H4 (cell line): ENCODE results near the gene CBL. TPM values are rescaled to one million over a fixed set of nuclear protein-coding genes. Genes with fewer than 3 reads are reported as not detected.

Experiments
- DNase-seq: peaks from one replicate; pipeline ENCODE4 v3.0.0-alpha.2; 2015; ENCODE audit warnings: low spot score
- total RNA-seq: library from RNA; depleted of rRNA; stranded (reverse); fragments of >200 nt; shearing (Covaris generic); gene quantifications from 2 replicates; pipeline ENCODE4 v1.2.3, GENCODE V29; 2014

Gene CBL
- total RNA-seq, 1 experiment from 2014 or later: 11.0 TPM

DNA sequence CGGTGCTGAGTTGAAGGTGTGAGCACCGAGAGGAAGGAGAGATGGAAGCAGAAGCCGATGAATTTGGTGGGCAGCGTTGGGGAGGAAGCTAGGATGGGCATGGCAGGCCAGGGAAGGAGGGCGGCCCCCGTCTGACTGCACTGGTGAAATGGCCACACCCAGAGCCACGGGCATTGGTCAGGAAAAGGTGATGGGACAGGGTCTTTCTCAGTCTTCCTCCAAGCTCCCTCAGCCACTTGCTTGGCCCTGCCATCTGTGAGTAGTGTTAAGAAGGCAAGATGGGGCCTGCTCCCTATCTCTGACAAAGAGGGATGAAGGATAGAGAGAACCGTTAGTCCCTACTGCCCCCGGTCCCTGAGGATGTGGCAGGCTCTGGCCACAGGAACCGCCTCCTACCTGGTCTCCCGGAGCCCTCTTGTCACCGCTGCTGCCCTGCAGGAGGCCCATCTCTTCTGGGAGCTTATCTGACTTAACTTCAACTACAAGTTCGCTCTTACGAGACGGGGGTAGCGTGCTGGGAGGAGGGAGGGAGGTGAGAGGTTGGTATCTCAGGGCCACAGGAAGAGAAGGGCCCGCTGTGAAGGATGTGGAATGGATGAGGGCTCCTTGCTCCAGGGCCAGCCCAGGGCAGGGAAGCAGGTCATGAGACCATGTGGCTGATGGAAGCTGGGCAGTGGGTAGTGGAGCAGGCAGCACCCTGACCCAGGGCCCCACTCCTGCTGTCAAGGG is 104.0 kb downstream of the CBL start:
- no peak for DNase-seq

DNA sequence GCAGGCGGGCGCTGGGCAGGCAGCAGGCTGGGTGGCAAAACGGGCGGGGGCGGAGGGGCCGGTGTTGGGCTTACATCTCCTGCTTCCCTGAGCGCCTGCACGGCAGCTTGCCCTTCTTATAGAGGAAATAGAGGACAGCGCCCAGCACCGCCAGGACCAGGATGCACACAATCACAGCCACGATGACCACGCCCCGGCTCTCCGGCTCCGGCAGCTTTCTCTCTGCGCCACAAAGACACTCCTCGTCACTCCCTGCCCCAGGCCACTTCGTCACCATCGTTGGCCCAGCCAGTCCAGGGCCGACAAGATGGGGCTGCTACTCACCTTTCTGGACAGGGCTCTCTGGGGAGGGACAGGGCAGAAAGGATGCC is 104.5 kb downstream of the CBL start:
- no peak for DNase-seq

DNA sequence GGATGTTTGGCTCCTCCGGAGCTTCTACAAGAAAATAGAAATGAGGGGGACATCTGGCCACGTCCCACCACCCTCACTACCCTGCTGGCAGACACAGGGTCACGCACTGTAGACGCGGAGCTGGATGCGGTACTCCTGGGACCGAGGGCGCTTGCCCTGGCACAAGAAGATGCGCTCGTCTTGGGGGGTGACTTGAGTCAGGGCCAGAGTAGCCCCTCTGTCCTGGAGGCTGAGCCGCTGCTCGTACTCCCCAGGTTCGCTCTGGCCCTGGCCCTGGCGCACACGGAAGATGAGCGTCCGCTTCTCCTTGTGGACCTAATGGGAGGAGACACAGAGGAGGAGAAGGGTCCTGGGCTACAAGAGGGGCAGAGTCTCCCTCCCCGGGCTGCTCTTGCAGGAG is 108.6 kb downstream of the CBL start:
- DNase-seq: no peak

DNA sequence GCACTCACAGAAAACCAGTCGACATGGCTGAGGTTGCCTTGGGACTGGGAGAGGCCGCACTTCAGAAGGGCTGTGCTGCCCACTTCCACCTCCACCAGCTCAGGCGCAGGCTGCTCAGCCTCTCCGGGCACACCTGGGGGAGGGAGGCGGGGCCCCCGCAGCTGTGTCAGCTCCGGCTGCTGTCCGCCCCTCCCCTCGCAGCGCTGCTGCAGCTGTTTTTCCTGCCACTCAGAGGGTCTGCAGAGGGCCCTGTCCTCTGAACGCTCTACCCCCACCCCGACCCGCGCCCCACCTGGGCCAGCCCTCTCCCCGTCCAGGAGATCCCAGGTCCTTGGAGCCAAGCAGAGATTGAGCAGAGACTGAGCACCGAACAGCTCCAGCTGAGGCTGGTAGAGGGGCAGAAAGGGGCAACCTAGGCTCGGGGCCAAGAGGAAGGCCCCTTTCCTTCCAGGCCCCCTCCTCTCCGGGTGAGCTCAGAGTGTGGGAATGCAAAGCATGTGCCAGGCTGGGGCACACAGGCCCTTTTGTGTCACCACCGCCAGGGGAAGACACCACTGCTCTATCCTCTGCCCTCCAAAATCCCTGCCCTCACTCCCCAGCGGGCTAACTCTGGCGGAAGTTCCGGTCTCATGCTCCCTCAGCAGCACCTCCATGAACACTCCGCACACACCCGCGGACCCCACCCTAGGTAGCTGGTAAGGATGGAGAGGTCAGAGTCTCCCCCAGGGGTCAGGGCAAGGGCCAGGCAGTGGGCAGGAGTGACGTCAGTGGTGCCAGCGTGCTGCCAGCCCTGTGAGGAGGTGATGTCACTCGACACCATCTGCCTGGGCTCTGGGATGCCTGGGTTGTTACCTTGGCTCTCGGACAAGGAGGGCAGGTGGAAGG is 109.2 kb downstream of the CBL start:
- DNase-seq: peak; percentile 44

- DNase-seq: peak; percentile 62
Measured at GRCh38 chr11:119316016-119316728, 110.0 kb downstream of the CBL start.

DNA sequence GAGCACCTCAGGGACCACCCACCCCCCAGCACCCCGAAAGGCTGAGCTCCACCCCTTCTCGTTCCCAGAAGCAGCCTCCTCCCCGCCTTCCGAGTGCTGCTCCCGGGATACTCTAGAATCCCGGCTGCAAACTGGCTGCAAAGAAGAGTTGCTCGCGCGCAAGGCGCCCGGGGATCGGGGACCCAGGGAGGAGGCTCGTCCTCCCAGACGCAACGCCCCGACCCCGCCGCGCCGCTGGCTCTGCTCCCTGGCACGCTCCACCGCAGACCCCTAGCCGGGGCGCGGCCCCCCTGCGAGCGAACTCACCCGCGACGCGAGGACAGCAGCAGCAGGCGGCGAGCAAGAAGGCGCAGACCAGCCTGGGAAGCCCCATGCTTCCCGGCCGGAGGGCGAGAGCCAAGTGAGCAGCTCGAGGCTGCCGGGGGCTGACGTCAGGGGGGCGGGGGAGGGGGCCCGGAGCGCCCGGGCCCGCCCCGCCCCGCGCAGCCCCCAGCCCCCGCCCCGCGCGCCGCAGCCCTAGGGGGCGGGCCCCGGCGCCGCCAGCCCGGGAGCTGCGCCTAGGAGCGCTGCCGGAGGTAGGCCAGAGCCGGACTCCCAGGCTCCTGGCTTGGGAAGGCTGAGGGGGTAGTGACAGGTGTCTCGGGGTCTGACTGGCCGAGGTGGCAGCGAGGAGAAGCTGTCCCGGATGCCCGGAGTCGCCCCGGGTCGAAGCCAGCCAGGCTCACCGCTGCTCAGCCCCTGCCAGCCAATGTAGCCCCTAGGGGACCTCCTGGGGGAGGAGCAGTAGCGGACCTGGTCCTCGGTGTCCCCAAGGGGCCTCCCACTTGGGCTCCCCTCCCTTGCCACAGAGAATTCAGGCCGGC is 110.8 kb downstream of the CBL start, which contains the start of gene MCAM:
Gene MCAM, minus strand, starts transcription at position 402 of the 863 bp plus-strand sequence. Its CDS starts 29 bp downstream, at position 373.
- DNase-seq: no peak

DNA sequence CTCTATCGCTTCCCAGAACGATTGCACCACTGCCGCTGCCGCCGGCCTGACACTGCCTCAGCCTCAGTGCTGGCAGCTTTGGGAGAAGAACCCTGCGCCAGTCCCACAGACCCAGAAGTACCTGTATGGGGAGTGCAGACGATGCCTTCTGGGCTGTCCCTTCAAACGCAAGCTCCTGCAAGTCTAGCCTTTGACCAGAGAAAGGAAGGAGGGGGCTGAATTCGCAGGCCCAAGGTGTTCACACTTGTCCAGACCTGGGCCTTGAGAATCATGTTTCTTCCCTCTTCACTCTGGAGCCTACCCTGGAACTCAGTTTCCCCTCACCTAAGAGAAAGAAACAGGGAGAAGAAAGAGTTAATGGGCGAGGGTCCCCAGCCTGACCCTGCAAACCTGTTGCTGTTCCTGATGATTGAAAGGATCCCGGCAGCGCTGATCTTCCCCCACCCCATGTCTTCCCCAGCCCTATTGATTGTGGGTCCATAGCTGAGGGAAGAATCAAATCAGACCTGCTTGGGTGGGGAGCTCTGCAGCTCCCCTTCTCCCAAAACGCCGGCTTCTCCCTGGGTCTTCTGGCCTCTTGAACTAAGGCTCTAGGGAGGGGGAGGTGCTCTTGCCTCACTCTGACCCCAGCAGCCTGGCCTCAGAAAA is 111.6 kb downstream of the CBL start:
- no peak for DNase-seq

GRCh38 chr11:119318240-119319135 is 112.3 kb downstream of the CBL start:
- DNase-seq: peak; percentile 69

DNA sequence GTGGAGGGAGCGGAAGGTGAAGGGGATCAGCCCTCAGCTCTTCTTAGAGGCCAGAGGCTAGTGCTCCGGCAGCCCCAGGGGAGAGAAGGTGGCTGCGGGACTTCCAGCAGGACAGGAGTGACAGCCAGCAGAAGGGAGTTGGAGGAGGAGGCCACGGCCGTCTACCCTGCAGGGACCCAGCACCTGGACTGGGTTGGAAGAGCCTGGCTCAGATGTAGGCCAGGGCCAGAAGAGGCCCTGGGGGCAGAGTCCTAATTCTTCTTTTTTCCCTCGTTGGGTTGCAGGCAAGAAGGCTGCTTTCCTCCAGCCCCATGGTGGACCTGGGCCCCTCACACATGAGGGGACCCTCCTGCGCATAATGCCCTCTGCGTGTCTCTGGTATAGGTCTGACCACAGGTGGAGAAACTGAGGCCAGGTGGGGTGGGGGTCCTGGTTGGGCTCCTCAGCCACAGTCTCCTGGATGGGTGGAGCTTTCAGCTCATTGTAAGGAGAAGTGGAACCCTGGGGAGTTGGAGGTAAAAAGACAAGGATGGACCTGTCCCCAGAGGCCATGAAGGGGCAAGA is 113.1 kb downstream of the CBL start:
- DNase-seq: no peak

DNA sequence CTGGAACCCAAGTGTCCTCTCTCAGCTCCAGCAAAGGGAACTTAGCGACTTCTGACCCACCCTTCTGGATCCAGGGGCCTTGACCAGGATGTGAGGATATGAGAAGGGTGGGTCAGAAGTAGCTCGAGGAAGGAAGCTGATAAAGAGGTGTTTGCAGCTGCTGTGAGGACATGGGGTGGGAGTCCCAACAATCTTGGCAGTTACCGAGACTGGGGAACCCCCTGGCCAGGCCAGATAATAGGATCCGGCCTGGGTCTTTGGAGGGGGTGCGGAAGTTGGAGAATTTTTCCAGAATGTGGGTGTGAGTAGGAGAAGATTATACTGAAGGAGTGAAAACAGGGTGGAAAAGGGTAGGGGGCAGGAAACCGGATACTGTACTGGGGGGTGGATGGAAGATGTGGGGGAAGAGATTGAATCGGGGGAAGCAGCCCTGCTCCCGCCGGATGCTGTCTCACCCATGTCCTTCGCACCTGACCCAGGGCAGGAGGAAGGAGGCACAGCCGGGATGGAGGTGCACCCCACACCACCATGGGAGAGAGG is 113.6 kb downstream of the CBL start:
- DNase-seq: no peak

- no peak for DNase-seq
Measured at GRCh38 chr11:119320240-119320775, 114.2 kb downstream of the CBL start.

DNA sequence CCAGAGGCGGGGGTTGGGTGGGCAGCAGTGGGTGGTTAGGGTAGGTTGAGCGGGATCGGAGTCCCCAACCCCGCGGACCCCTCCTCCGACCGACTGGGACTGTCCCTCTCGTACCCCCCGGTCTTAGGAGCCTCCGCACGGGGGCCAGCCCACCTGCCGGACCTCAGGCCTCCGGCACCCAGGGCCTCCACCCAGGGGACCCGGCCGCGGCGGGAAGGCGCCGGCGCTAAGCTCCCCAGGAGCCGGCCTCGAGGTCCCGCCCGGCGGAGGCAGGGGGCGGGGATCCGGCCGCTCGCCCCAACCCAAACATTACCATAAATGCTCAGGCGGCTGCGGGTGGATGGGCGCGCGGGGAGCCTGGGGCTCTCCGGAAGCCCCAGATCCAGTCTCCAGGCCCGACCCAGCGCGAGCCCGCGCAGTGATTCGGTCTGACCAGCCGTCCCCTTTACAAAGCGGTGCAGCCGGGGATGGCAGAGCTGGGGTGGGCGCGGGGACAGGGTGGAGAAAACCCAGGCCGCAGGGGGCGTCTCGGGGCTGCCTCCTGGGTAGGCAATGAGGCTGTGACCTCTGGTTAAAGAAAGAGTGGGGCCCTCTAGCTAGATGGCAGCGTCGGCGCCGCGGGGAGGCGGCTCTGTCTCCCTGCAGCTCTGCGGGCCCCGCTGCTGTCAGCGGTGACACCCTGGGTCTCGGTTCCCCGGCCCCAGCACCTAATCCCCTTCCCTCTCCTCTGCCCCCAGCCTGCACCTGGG is 114.8 kb downstream of the CBL start:
- no peak for DNase-seq

GRCh38 chr11:119322360-119322739 is 116.2 kb downstream of the CBL start:
- no peak for DNase-seq

DNA sequence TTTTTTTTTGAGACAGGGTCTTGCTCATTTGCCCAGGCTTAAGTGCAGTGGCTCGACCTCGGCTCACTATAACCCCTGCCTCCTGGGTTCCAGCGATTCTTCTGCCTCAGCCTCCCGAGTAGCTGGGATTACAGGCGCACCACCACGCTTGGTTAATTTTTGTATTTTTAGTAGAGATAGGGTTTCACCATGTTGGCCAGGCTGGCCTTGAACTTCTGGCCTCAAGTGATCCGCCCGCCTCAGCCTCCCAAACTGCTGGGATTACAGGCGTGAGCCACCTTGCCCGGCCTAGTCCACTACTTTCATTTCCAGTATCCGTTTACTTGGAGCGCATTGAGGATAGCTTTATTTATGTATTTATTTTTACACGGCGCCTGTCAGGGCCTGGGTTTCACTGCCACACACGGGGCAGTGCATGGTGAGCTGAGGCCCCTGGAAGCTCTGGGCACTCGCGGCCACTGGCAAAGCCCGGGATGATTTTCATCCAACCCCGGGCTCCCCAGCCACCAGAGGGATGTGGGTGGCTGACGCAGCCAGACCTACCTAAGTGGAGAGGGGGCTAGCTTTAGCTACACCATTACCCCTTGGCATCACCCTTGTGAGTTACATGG is 116.9 kb downstream of the CBL start:
- no peak for DNase-seq

GRCh38 chr11:119323532-119324033 is 117.4 kb downstream of the CBL start:
- DNase-seq: peak; percentile 52

DNA sequence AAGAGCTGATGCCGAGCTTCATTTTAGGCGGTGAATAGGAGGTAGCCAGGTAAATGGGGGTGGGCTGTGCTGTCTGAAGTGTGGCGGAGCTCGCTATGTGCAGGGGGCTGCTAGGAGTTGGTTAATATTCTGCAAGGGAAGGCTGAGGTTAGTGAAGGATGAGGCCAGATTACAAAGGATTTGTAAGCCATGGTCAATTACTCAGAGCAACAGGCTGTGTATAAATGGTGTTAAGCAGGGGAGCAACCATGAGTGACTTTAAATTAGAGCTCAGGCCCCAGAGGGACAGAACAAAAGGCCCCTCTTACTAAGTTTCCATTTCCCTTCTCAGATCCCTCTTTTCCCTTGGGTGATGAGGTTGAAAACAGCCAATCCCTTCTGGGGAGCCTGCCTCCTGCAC is 118.0 kb downstream of the CBL start:
- DNase-seq: no peak

DNA sequence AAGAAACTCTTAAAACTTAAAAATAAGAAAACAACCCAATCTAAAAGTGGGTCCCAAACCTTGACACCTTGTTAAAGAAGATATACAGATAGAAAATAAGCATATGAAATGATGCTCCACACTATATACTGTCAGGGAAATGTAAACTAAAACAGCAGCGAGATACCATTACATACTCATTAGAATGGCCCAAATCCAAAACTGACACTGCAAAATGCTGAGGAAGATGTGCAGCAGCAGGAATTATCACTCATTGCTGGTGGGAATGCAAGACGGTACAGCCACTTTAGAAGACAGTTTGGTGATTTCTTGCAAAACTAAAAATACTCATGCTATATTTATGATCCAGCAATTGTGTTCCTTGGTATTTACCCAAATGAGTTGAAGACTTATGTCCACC is 123.2 kb downstream of the CBL start:
- DNase-seq: no peak

DNA sequence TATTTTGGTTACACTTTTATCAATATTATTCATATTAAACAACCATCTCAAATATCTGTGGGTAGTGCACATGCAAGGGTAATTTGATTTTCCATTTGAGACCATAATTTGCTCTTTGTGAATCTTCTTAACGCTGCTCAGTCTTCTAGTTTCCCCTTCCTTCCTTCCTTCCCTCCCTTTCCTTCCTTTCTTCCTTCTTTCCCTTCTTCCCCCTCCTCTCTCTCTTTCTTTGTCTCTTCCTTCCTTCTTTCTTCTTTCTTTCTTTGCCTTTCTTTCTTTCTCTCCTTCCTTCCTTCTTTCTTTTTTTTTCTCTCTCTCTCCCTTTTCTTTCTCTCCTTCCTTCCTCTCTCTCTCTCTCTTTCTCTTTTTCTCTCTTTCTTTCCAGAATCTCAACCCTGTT is 124.1 kb downstream of the CBL start:
- DNase-seq: no peak
